Loucy (cell line): ENCODE data around the gene UBL4B.
"Not testable (repeated sequence)": the region's sequence is repeated elsewhere in the genome, so short reads cannot be mapped to it uniquely, and the experiment has no call there.

Experiments
- H2AFZ ChIP-seq: fragments of 200-600 bp; sonication (generic); 2 replicates; pipeline ENCODE4 v1.6.0; 2016; ENCODE audit warnings: antibody characterized with exemption, mild to moderate bottlenecking, low read length, moderate library complexity
- H3F3A ChIP-seq: fragments of 200-600 bp; 2 replicates; pipeline ENCODE4 v1.6.0; 2016; ENCODE audit warnings: antibody characterized with exemption, low read depth, mild to moderate bottlenecking
- H3K27me3 ChIP-seq: fragments of 200-600 bp; sonication (generic); 2 replicates; pipeline ENCODE4 v1.6.1; 2014; ENCODE audit warnings: low read length, mild to moderate bottlenecking; ENCODE audit not compliant: insufficient read depth, poor library complexity, severe bottlenecking
- H3K36me3 ChIP-seq: fragments of 200-600 bp; sonication (generic); 2 replicates; pipeline ENCODE4 v1.6.1; 2016; ENCODE audit warnings: low read length; ENCODE audit not compliant: insufficient read depth
- H3K4me1 ChIP-seq: fragments of 200-600 bp; sonication (generic); 2 replicates; pipeline ENCODE4 v1.5.1; 2014; ENCODE audit warnings: low read length, mild to moderate bottlenecking; ENCODE audit not compliant: insufficient read depth, poor library complexity, severe bottlenecking
- H3K4me2 ChIP-seq: fragments of 200-600 bp; sonication (generic); 2 replicates; pipeline ENCODE4 v1.6.0; 2014; ENCODE audit warnings: antibody characterized with exemption, low read length, low read depth, mild to moderate bottlenecking; ENCODE audit not compliant: poor library complexity, severe bottlenecking
- H3K4me3 ChIP-seq: fragments of 200-600 bp; sonication (generic); 2 replicates; pipeline ENCODE4 v1.5.1; 2014; ENCODE audit warnings: low read length, mild to moderate bottlenecking, mixed read lengths; ENCODE audit not compliant: poor library complexity, severe bottlenecking
- H3K79me2 ChIP-seq: fragments of 200-600 bp; sonication (generic); 2 replicates; pipeline ENCODE4 v1.6.1; 2014; ENCODE audit warnings: low read length; ENCODE audit not compliant: insufficient read depth
- H3K9ac ChIP-seq: fragments of 200-600 bp; sonication (generic); 2 replicates; pipeline ENCODE4 v1.6.0; 2014; ENCODE audit warnings: mild to moderate bottlenecking, low read depth, low read length, moderate library complexity; ENCODE audit not compliant: poor library complexity, severe bottlenecking
- H3K9me2 ChIP-seq: fragments of 200-600 bp; sonication (generic); replicated peaks from 2 replicates; pipeline ENCODE4 v1.6.1; 2016; ENCODE audit warnings: low read depth, low read length, mixed read lengths
- H3K9me3 ChIP-seq: fragments of 200-600 bp; sonication (generic); 2 replicates; pipeline ENCODE4 v1.6.1; 2014; ENCODE audit warnings: mild to moderate bottlenecking, antibody characterized with exemption, low read length, low read depth; ENCODE audit not compliant: insufficient read depth
- H4K20me1 ChIP-seq: fragments of 200-600 bp; sonication (generic); 2 replicates; pipeline ENCODE4 v1.6.0; 2014; ENCODE audit warnings: antibody characterized with exemption, low read length, mild to moderate bottlenecking; ENCODE audit not compliant: insufficient read depth, poor library complexity, severe bottlenecking
- EZH2phosphoT487 ChIP-seq: fragments of 200-600 bp; IDR thresholded peaks from 2 replicates; pipeline ENCODE4 v1.6.1; 2018; ENCODE audit warnings: antibody characterized with exemption, mild to moderate bottlenecking, moderate library complexity, borderline replicate concordance
- TF ChIP-seq, protein P1 (sequence below): fragments of 200-600 bp; sonication (generic); conservative IDR thresholded peaks from 2 replicates; pipeline ENCODE4 v1.5.1; 2014; ENCODE audit warnings: mild to moderate bottlenecking, antibody characterized with exemption, low read length

The UBL4B gene

DNA sequence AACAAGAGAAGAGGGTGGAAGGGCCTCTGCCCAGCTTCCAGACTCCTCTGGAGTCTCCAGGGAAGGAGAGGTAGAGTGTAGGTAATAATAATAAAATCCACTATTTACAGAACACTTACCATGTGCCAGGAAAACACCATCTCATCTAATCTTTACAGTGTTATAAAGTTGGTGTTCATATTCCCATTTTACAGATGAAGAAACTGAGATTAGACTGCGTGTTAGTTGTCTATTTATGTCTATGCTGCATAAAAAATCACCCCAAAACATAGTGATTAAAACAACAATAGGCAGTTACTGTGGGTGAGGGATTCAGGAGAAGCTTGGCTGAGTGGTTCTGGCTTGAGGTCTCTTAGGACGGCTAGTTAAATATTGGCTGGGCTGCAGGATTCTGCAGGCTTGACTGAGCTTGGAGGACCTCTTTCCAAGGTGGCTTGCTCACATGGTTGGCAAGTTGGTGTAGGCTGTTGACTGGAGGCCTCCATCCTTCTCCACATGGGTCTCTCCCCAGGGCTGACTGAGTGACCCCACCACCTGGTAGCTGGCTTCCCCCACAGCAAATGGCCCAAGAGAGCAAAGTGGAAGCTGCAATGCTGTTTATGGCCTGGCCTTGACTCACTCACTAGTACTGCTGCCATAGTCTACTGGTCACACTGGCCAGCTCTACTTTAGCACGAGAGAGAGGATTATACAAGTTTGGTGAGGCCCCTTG, 35.3 kb upstream of the UBL4B start:
- Histone ChIP-seq H3K4me2 (no peak overlapping the region), H3F3A (no peaks in the 10 kb centered on the region), H3K4me1 (no peaks in the 10 kb centered on the region), H3K4me3 (no peak overlapping the region), H3K79me2 (no peaks in the 10 kb centered on the region), H3K27me3 (no peaks in the 10 kb centered on the region), H3K36me3 (no peaks in the 10 kb centered on the region), H4K20me1 (no peaks in the 10 kb centered on the region), H3K9me2 (no peaks in the 10 kb centered on the region), H2AFZ (no peak overlapping the region), H3K9me3 (no peaks in the 10 kb centered on the region), H3K9ac (no peak overlapping the region)
- TF ChIP-seq, protein P1, sequence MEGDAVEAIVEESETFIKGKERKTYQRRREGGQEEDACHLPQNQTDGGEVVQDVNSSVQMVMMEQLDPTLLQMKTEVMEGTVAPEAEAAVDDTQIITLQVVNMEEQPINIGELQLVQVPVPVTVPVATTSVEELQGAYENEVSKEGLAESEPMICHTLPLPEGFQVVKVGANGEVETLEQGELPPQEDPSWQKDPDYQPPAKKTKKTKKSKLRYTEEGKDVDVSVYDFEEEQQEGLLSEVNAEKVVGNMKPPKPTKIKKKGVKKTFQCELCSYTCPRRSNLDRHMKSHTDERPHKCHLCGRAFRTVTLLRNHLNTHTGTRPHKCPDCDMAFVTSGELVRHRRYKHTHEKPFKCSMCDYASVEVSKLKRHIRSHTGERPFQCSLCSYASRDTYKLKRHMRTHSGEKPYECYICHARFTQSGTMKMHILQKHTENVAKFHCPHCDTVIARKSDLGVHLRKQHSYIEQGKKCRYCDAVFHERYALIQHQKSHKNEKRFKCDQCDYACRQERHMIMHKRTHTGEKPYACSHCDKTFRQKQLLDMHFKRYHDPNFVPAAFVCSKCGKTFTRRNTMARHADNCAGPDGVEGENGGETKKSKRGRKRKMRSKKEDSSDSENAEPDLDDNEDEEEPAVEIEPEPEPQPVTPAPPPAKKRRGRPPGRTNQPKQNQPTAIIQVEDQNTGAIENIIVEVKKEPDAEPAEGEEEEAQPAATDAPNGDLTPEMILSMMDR: no peak

DNA sequence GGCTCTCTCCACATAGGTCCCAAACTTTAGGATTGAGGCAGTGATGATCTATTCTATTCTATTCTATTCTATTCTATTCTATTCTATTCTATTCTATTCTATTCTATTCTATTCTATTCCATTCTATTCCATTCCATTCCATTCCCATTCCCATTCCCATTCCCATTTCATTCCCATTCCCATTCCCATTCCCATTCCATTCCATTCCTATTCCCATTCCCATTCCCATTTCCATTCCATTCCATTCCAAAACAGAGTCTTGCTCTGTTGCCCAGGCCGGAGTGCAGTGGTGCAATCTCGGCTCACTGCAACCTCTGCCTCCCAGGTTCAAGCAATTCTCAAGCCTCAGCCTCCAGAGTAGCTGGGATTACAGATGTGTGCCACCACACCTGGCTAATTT, 32.2 kb upstream of the UBL4B start:
- not testable (repeated sequence) for H3K9me3 ChIP-seq, H3K36me3 ChIP-seq, H3K79me2 ChIP-seq, H4K20me1 ChIP-seq, H3K9ac ChIP-seq, H3K4me1 ChIP-seq, H3F3A ChIP-seq, H3K9me2 ChIP-seq, H3K4me3 ChIP-seq, H3K4me2 ChIP-seq, H2AFZ ChIP-seq
- H3K27me3 ChIP-seq: peaks cover 19% of the 10 kb centered on the region

- H3K9ac ChIP-seq: no peak overlapping the region
- H3K27me3 ChIP-seq: peaks cover 26% of the 10 kb centered on the region
- TF ChIP-seq, protein P1: no peak
- TF ChIP-seq EZH2phosphoT487: no peak
- no peaks in the 10 kb centered on the region for H3K9me3 ChIP-seq
- H3F3A ChIP-seq: no peaks in the 10 kb centered on the region
- H4K20me1 ChIP-seq: no peaks in the 10 kb centered on the region
- no peak overlapping the region for H3K4me3 ChIP-seq
- no peak overlapping the region for H3K4me2 ChIP-seq
- no peak overlapping the region for H2AFZ ChIP-seq
- H3K9me2 ChIP-seq: no peaks in the 10 kb centered on the region
- no peaks in the 10 kb centered on the region for H3K79me2 ChIP-seq
- H3K36me3 ChIP-seq: no peaks in the 10 kb centered on the region
- peaks cover 8% of the 10 kb centered on the region for H3K4me1 ChIP-seq
Measured at GRCh38 chr1:110081061-110081460, 31.2 kb upstream of the UBL4B start.

- H3K9ac ChIP-seq: no peak overlapping the region
- peaks cover 8% of the 10 kb centered on the region for H3K4me1 ChIP-seq
- H3K4me3 ChIP-seq: no peak overlapping the region
- H3K4me2 ChIP-seq: no peak overlapping the region
- H4K20me1 ChIP-seq: no peaks in the 10 kb centered on the region
- H3K27me3 ChIP-seq: peaks cover 26% of the 10 kb centered on the region
- H2AFZ ChIP-seq: no peak overlapping the region
- no peak for TF ChIP-seq EZH2phosphoT487
- TF ChIP-seq, protein P1: no peak
- no peaks in the 10 kb centered on the region for H3F3A ChIP-seq
- no peaks in the 10 kb centered on the region for H3K79me2 ChIP-seq
- no peaks in the 10 kb centered on the region for H3K9me2 ChIP-seq
- H3K36me3 ChIP-seq: no peaks in the 10 kb centered on the region
- no peaks in the 10 kb centered on the region for H3K9me3 ChIP-seq
Measured at GRCh38 chr1:110082477-110082876, 29.8 kb upstream of the UBL4B start.
